MCF 10A (cell line): ENCODE data around the gene CAVIN2. TPM values are rescaled to one million over a fixed set of nuclear protein-coding genes. Genes with fewer than 3 reads are reported as not detected.
A peak's percentile ranks its signal among the peaks of the same experiment; 100 is the strongest.

Source experiments
- BruUV-seq: library from RNA; stranded (reverse); fragments of 400-500 nt; replicated peaks from 2 replicates; lab custom pipeline; 2021; lab: Mats Ljungman, UMichigan
- CTCF ChIA-PET: fragments of 300-600 bp; sonication (Branson Sonifier 250); formaldehyde crosslinking; extraction: SDS; loops from one replicate; lab custom pipeline; 2021; ENCODE audit warnings: antibody characterized with exemption, inconsistent platforms; lab: Yijun Ruan, JAX
- POLR2A ChIA-PET: fragments of 300-600, 350-650 bp; sonication (Branson Sonifier 250); formaldehyde crosslinking; extraction: SDS; loops from one replicate; lab custom pipeline; 2020; ENCODE audit warnings: antibody characterized with exemption, inconsistent platforms; lab: Yijun Ruan, JAX
- DNase-seq: peaks from one replicate; pipeline ENCODE4 v3.0.0-alpha.2; 2018; ENCODE audit not compliant: unreplicated experiment
- H3K27ac Mint-ChIP-seq: one replicate; pipeline ENCODE4 v1.8.0; 2022; ENCODE audit warnings: mild to moderate bottlenecking, low read depth, mixed read lengths; ENCODE audit not compliant: unreplicated experiment
- H3K27me3 Mint-ChIP-seq: one replicate; pipeline ENCODE4 v1.8.0; 2022; ENCODE audit warnings: mixed read lengths; ENCODE audit not compliant: insufficient read depth, unreplicated experiment
- H3K36me3 Mint-ChIP-seq: one replicate; pipeline ENCODE4 v1.8.0; 2022; ENCODE audit warnings: mild to moderate bottlenecking, moderate library complexity, mixed read lengths; ENCODE audit not compliant: insufficient read depth, unreplicated experiment
- H3K4me1 Mint-ChIP-seq: one replicate; pipeline ENCODE4 v1.8.0; 2022; ENCODE audit warnings: mixed read lengths; ENCODE audit not compliant: insufficient read depth, unreplicated experiment
- H3K4me3 Mint-ChIP-seq: one replicate; pipeline ENCODE4 v1.8.0; 2022; ENCODE audit warnings: mild to moderate bottlenecking, moderate library complexity, mixed read lengths; ENCODE audit not compliant: unreplicated experiment
- H3K9me3 Mint-ChIP-seq: one replicate; pipeline ENCODE4 v1.8.0; 2022; ENCODE audit warnings: mixed read lengths; ENCODE audit not compliant: unreplicated experiment
- intact Hi-C: fragments of 100-400 bp; cut with micrococcal nuclease; formaldehyde crosslinking; loops from 2 replicates; pipeline ENCODE4 v1.14.1; 2022
- total RNA-seq: library from RNA; stranded (reverse); gene quantifications from 2 replicates; pipeline ENCODE4 v1.2.3, GENCODE V29; 2022
- TF ChIP-seq, protein P1 (sequence below): fragments of 200-600 bp; IDR thresholded peaks from one replicate; pipeline ENCODE4 v1.8.0; 2022; ENCODE audit warnings: antibody characterized with exemption, mild to moderate bottlenecking; ENCODE audit not compliant: unreplicated experiment

Gene CAVIN2
- total RNA-seq, 1 experiment from 2014 or later: 16.4 TPM

DNA sequence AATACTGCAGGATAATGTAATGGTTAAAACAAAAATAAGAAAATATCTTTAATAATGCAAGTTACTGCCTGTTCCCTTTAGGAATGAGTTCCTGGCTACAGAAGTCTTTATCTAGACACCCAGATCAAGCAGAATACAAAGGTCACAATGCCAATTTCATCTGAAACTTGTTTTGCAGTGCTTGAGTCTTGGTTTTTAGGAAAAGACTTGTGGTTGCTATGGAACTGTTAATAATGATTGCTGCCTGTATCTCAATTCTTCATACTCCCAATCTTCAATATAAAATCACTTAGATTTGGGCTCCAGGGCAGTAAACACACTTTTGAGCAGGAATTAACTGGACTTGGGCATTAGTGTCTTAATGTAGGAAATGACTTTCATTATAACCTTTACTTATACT lies 14.2 kb downstream of the CAVIN2 start:
- Mint-ChIP-seq H3K4me1 (no peaks in the 10 kb centered on the region), H3K27ac (peak overlapping the region; percentile 16), H3K27me3 (no peaks in the 10 kb centered on the region), H3K9me3 (no peaks in the 10 kb centered on the region), H3K36me3 (peaks cover 24% of the 10 kb centered on the region), H3K4me3 (no peak overlapping the region)
- BruUV-seq: no TSS peak
- no peak for DNase-seq
- ChIA-PET CTCF (interaction anchor here (1.5 kb wide), 1 partner anchor 20 kb away, joined by 5 read pairs; no protein-coding TSS in a partner anchor), POLR2A (no interaction called here)
- TF ChIP-seq, protein P1, sequence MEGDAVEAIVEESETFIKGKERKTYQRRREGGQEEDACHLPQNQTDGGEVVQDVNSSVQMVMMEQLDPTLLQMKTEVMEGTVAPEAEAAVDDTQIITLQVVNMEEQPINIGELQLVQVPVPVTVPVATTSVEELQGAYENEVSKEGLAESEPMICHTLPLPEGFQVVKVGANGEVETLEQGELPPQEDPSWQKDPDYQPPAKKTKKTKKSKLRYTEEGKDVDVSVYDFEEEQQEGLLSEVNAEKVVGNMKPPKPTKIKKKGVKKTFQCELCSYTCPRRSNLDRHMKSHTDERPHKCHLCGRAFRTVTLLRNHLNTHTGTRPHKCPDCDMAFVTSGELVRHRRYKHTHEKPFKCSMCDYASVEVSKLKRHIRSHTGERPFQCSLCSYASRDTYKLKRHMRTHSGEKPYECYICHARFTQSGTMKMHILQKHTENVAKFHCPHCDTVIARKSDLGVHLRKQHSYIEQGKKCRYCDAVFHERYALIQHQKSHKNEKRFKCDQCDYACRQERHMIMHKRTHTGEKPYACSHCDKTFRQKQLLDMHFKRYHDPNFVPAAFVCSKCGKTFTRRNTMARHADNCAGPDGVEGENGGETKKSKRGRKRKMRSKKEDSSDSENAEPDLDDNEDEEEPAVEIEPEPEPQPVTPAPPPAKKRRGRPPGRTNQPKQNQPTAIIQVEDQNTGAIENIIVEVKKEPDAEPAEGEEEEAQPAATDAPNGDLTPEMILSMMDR: no peak
- intact Hi-C loops: no loop called here

- Mint-ChIP-seq H3K27me3 (no peaks in the 10 kb centered on the region), H3K9me3 (no peaks in the 10 kb centered on the region), H3K27ac (no peak overlapping the region), H3K4me3 (no peak overlapping the region), H3K4me1 (no peaks in the 10 kb centered on the region), H3K36me3 (peaks cover 13% of the 10 kb centered on the region)
- POLR2A ChIA-PET: interaction anchor here (1.2 kb wide), 1 partner anchor 13 kb away, joined by 5 read pairs; no protein-coding TSS in a partner anchor
- intact Hi-C loops: no loop called here
- BruUV-seq: no TSS peak
- TF ChIP-seq, protein P1: no peak
- CTCF ChIA-PET: interaction anchor here (0.6 to 1.6 kb wide), 7 partner anchors 9 to 948 kb away, joined by 3 to 8 read pairs (median 3); no protein-coding TSS in a partner anchor
- DNase-seq: no peak
These were observed 15.4 kb downstream of the CAVIN2 start for GRCh38 chr2:191831410-191831994.

DNA sequence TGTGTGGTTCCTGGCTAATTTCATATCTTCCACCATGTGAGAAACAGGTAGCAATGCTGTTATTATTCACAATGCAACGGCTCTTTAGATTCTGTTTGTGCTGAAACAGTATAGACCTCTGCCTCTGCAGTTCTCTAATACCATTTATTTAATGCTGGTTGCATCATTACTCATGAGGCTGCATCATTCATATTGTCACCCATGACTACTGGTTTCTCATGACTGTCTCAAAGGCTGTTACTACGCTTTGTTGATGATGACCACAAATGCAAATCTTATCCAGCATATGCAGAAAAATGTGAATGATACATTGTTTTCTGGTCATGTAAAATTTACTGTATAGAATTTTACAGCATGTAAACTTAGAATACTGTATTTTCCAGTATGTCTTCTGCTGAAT lies 22.5 kb downstream of the CAVIN2 start:
- H3K9me3 Mint-ChIP-seq: no peaks in the 10 kb centered on the region
- POLR2A ChIA-PET: no interaction called here
- no peaks in the 10 kb centered on the region for H3K4me1 Mint-ChIP-seq
- H3K27me3 Mint-ChIP-seq: no peaks in the 10 kb centered on the region
- CTCF ChIA-PET: interaction anchor here (0.6 to 2.7 kb wide), 9 partner anchors 11 to 628 kb away, joined by 3 to 16 read pairs (median 3); no protein-coding TSS in a partner anchor
- TF ChIP-seq, protein P1: no peak
- BruUV-seq: no TSS peak
- DNase-seq: no peak
- H3K27ac Mint-ChIP-seq: no peak overlapping the region
- intact Hi-C loops: no loop called here
- H3K4me3 Mint-ChIP-seq: no peak overlapping the region
- H3K36me3 Mint-ChIP-seq: no peaks in the 10 kb centered on the region

DNA sequence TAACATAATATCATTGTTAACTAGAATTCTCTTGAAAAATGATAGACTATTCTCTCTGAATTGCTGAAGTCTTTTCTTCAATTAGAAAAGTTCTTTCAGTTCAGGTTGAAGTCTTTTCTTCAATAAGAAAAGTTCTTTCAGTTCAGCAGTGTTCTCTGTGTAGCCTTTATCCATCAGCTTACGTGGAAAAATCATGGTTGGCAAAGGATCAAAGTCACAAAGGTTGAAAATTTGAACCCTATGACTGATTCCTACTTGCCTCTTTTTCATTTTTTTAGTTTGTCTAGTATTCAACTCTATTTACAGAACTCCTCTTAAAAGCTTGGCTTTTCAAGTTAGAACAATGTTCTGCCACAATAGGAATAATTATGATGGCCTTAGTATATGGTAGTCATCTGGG lies 25.8 kb downstream of the CAVIN2 start:
- Mint-ChIP-seq H3K27me3 (no peaks in the 10 kb centered on the region), H3K4me1 (no peaks in the 10 kb centered on the region), H3K4me3 (no peak overlapping the region), H3K9me3 (no peaks in the 10 kb centered on the region), H3K27ac (no peak overlapping the region), H3K36me3 (no peaks in the 10 kb centered on the region)
- no peak for DNase-seq
- ChIA-PET POLR2A (no interaction called here), CTCF (interaction anchor here (0.6 to 2.0 kb wide), 5 partner anchors 8 to 342 kb away, joined by 3 to 7 read pairs (median 4); no protein-coding TSS in a partner anchor)
- intact Hi-C loops: no loop called here
- TF ChIP-seq, protein P1: no peak
- BruUV-seq: no TSS peak
